ENCODE data around the gene RAMP2. TPM values are rescaled to one million over a fixed set of nuclear protein-coding genes. Genes with fewer than 3 reads are reported as not detected.

The RAMP2 gene
- total RNA-seq, 3 donors from 2014 or later (not counting 1 experiment from before 2014, with no cell fraction given): not detected

DNA sequence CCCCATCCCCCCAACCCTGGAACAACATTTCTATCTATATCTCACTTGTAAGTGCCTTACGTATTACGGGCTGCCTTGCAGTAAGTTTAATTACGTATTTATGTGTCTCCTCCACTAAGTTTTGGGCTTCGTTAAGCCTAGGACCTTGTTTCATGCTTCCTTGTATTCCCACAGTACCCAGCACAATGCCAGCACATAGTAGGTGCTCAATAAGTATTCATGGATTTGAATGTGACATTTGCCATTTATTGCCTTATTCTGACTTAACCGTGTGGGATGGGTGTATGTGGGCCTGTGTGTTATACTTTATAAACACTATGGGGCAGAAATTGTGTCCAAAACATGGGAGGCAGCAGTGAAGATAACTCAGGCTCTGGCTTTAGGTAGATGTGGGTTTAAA is 31.5 kb downstream of the RAMP2 start:
- H3K36me3 Mint-ChIP-seq: no peaks in the 10 kb centered on the region
- peaks cover 3 to 26% of the 10 kb centered on the region in 2 donors for H3K4me1 Mint-ChIP-seq

DNA sequence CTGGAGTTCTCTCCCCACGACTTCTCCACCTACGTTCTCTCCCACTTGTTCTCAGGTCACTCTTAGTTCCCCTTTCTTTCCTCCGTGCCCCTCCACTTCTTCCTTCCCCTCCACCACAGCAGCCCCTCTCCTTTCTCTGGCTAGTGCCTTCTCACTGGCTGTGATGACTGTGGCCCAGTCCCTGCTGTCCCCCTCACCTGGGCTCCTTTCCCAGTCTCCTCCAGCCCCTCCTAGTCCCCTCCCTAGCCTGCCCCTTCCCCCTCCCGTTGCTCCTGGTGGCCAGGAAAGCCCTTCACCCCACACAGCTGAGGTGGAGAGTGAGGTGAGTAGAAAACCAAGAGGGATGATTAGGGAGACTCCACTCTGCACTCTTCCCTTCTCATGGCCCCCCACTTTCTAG is 34.0 kb downstream of the RAMP2 start:
- Histone ChIP-seq H3K27me3 (ENCODE audit: control insufficient read depth, insufficient read depth, low read length) (no peaks in the 10 kb centered on the region), H3K36me3 (ENCODE audit: control insufficient read depth, insufficient read depth, low read length) (no peaks in the 10 kb centered on the region), H3K4me3 (ENCODE audit: low read length) (no peak overlapping the region), H3K27ac (ENCODE audit: low read length) (no peak overlapping the region), H3K9me3 (ENCODE audit: control insufficient read depth, insufficient read depth, low read length) (no peaks in the 10 kb centered on the region), H3K4me1 (ENCODE audit: control insufficient read depth, insufficient read depth, low read length) (peaks cover 19% of the 10 kb centered on the region)
- WGBS (ENCODE audit: insufficient coverage): 29% methylated on average over 3 of the region's 4 CpGs
- Mint-ChIP-seq H3K36me3 (no peaks in the 10 kb centered on the region), H3K9me3 (no peaks in the 10 kb centered on the region), H3K27ac (no peak overlapping the region), H3K4me3 (no peak overlapping the region), H3K27me3 (ENCODE audit: low read depth in 2 of 2) (peaks cover 0 to 11% of the 10 kb centered on the region in 2 donors), H3K4me1 (peaks cover 18 to 37% of the 10 kb centered on the region in 2 donors)
- intact Hi-C loops (cut with micrococcal nuclease): no loop called here
- DNase-seq (no peak), ATAC-seq (no peak)
- TF ChIP-seq, protein P1, sequence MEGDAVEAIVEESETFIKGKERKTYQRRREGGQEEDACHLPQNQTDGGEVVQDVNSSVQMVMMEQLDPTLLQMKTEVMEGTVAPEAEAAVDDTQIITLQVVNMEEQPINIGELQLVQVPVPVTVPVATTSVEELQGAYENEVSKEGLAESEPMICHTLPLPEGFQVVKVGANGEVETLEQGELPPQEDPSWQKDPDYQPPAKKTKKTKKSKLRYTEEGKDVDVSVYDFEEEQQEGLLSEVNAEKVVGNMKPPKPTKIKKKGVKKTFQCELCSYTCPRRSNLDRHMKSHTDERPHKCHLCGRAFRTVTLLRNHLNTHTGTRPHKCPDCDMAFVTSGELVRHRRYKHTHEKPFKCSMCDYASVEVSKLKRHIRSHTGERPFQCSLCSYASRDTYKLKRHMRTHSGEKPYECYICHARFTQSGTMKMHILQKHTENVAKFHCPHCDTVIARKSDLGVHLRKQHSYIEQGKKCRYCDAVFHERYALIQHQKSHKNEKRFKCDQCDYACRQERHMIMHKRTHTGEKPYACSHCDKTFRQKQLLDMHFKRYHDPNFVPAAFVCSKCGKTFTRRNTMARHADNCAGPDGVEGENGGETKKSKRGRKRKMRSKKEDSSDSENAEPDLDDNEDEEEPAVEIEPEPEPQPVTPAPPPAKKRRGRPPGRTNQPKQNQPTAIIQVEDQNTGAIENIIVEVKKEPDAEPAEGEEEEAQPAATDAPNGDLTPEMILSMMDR (IDR thresholded peaks at IDR 0.05): no peak

More for the DNA sequence above, 31.5 kb downstream of the RAMP2 start:
- no peak for ATAC-seq
- Histone ChIP-seq H3K27me3 (ENCODE audit: control insufficient read depth, insufficient read depth, low read length) (peaks cover 1% of the 10 kb centered on the region), H3K4me1 (ENCODE audit: control insufficient read depth, insufficient read depth, low read length) (peaks cover 3% of the 10 kb centered on the region), H3K36me3 (ENCODE audit: control insufficient read depth, insufficient read depth, low read length) (no peaks in the 10 kb centered on the region), H3K4me3 (ENCODE audit: low read length) (no peak overlapping the region), H3K27ac (ENCODE audit: low read length) (no peak overlapping the region), H3K9me3 (ENCODE audit: control insufficient read depth, insufficient read depth, low read length) (no peaks in the 10 kb centered on the region)
- DNase-seq: no peak
- Mint-ChIP-seq H3K4me3 (no peak overlapping the region), H3K27me3 (ENCODE audit: low read depth in 2 of 2) (peaks cover 8 to 24% of the 10 kb centered on the region in 2 donors), H3K27ac (no peak overlapping the region), H3K9me3 (no peaks in the 10 kb centered on the region)
- 81% methylated on average over 5 of the region's 5 CpGs for WGBS (ENCODE audit: insufficient coverage)
- TF ChIP-seq, protein P1 (IDR thresholded peaks at IDR 0.05): no peak
- intact Hi-C loops (cut with micrococcal nuclease): no loop called here

DNA sequence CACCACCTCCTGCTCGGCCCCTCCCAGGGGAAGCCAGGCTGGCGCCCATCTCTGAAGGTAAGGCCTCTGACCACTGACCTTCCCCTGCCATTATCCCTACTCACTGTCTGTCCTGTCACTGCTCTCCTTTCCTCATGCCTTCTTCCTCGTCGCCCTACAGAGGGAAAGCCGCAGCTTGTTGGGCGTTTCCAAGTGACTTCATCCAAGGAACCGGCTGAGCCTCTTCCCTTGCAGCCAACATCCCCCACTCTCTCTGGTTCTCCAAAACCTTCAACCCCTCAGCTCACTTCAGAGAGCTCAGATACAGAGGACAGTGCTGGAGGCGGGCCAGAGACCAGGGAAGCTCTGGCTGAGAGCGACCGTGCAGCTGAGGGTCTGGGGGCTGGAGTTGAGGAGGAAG is 34.4 kb downstream of the RAMP2 start:
- TF ChIP-seq, protein P1 (IDR thresholded peaks at IDR 0.05): no peak
- intact Hi-C loops (cut with micrococcal nuclease): no loop called here
- 94% methylated on average over 10 of the region's 10 CpGs for WGBS (ENCODE audit: insufficient coverage)
- H3K9me3 ChIP-seq (ENCODE audit: control insufficient read depth, insufficient read depth, low read length): no peaks in the 10 kb centered on the region
- ATAC-seq (no peak), DNase-seq (no peak)
- no peak overlapping the region for H3K4me3 Mint-ChIP-seq
- H3K4me3 ChIP-seq (ENCODE audit: low read length): no peak overlapping the region
- H3K27me3 ChIP-seq (ENCODE audit: control insufficient read depth, insufficient read depth, low read length): no peaks in the 10 kb centered on the region
- H3K4me1 ChIP-seq (ENCODE audit: control insufficient read depth, insufficient read depth, low read length): peaks cover 19% of the 10 kb centered on the region
- no peaks in the 10 kb centered on the region for H3K36me3 ChIP-seq (ENCODE audit: control insufficient read depth, insufficient read depth, low read length)
- H3K36me3 Mint-ChIP-seq: no peaks in the 10 kb centered on the region
- no peaks in the 10 kb centered on the region for H3K9me3 Mint-ChIP-seq
- H3K27ac ChIP-seq (ENCODE audit: low read length): no peak overlapping the region
- no peak overlapping the region for H3K27ac Mint-ChIP-seq
- H3K27me3 Mint-ChIP-seq (ENCODE audit: low read depth in 2 of 2): peaks cover 0 to 7% of the 10 kb centered on the region in 2 donors
- H3K4me1 Mint-ChIP-seq: peaks cover 18 to 37% of the 10 kb centered on the region in 2 donors

DNA sequence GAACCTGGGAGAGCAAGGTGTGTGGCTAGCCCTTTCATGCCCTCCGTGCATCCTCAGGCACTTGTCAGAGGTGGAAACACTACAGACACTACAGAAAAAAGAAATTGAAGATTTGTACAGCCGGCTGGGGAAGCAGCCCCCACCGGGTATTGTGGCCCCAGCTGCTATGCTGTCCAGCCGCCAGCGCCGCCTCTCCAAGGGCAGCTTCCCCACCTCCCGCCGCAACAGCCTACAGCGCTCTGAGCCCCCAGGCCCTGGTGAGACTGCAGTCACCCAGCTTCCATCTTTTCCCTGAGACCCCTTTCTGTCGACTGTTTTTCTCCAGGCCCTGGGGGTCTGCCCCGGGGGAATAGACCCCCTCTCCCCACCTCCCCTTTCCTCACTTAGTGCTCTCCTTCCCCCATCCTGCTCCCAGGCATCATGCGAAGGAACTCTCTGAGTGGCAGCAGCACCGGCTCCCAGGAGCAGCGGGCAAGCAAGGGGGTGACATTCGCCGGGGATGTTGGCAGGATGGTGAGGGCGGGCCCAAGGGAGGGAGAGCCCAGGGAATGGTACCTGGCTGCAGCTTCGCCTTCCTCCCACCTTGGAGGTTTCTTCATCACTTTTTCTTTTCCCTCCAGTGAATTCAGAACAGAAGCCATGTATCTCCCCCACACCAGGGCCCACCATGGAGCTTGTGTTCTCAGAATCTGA is 35.2 kb downstream of the RAMP2 start:
- ATAC-seq: no peak
- H3K36me3 Mint-ChIP-seq: no peaks in the 10 kb centered on the region
- H3K27ac ChIP-seq (ENCODE audit: low read length): no peak overlapping the region
- DNase-seq: no peak
- 98% methylated on average over 18 of the region's 18 CpGs for WGBS (ENCODE audit: insufficient coverage)
- no peaks in the 10 kb centered on the region for H3K9me3 ChIP-seq (ENCODE audit: control insufficient read depth, insufficient read depth, low read length)
- intact Hi-C loops (cut with micrococcal nuclease): no loop called here
- peaks cover 19% of the 10 kb centered on the region for H3K4me1 ChIP-seq (ENCODE audit: control insufficient read depth, insufficient read depth, low read length)
- H3K4me3 Mint-ChIP-seq: no peak overlapping the region
- no peaks in the 10 kb centered on the region for H3K36me3 ChIP-seq (ENCODE audit: control insufficient read depth, insufficient read depth, low read length)
- no peaks in the 10 kb centered on the region for H3K9me3 Mint-ChIP-seq
- H3K27me3 ChIP-seq (ENCODE audit: control insufficient read depth, insufficient read depth, low read length): no peaks in the 10 kb centered on the region
- TF ChIP-seq, protein P1 (IDR thresholded peaks at IDR 0.05): no peak
- H3K27me3 Mint-ChIP-seq (ENCODE audit: low read depth in 2 of 2): peaks cover 0 to 3% of the 10 kb centered on the region in 2 donors
- H3K4me3 ChIP-seq (ENCODE audit: low read length): no peak overlapping the region
- no peak overlapping the region for H3K27ac Mint-ChIP-seq
- peaks cover 18 to 37% of the 10 kb centered on the region in 2 donors for H3K4me1 Mint-ChIP-seq
